CD14-positive monocyte (primary cell): ENCODE measurements around the gene LRR1. TPM values are rescaled to one million over a fixed set of nuclear protein-coding genes. Genes with fewer than 3 reads are reported as not detected.

Source experiments
- DNase-seq, 3 donors: peaks; one replicate each; pipeline ENCODE4 v3.0.0-alpha.2; 2011 to 2022
- H2AFZ ChIP-seq: 2 replicates; pipeline ENCODE4 v1.6.0; 2012; ENCODE audit warnings: mild to moderate bottlenecking, low read depth, low read length, inconsistent platforms; ENCODE audit not compliant: insufficient read depth, poor library complexity, severe bottlenecking
- H3K27ac ChIP-seq, 2 donors: 1 replicate in 1 of 2; 2 replicates in 1 of 2; pipeline ENCODE4 v1.5.1; 2012 to 2013; ENCODE audit warnings: low read length in 2 of 2, control low read depth in 1 of 2, inconsistent platforms in 1 of 2, low read depth in 1 of 2, mild to moderate bottlenecking in 1 of 2
- H3K27me3 ChIP-seq, 2 donors: one replicate each; pipeline versions ENCODE4 v1.6.0 to v1.6.1; 2011 to 2013; ENCODE audit warnings: low read length in 2 of 2; ENCODE audit not compliant: control insufficient read depth in 2 of 2, insufficient read depth in 2 of 2
- H3K36me3 ChIP-seq, 2 donors: replicated peaks in 1 of 2; 1 replicate in 1 of 2; 2 replicates in 1 of 2; pipeline versions ENCODE4 v1.5.1 to v1.6.1; 2012 to 2013; ENCODE audit warnings: low read length in 2 of 2, control low read depth in 1 of 2, inconsistent platforms in 1 of 2, mild to moderate bottlenecking in 1 of 2; ENCODE audit not compliant: insufficient read depth in 2 of 2, control insufficient read depth in 1 of 2
- H3K4me1 ChIP-seq, 2 donors: 1 replicate in 1 of 2; 2 replicates in 1 of 2; pipeline versions ENCODE4 v1.5.1 to v1.6.1; 2012 to 2013; ENCODE audit warnings: low read length in 2 of 2, control low read depth in 1 of 2, inconsistent platforms in 1 of 2, mild to moderate bottlenecking in 1 of 2, moderate library complexity in 1 of 2; ENCODE audit not compliant: insufficient read depth in 2 of 2, control insufficient read depth in 1 of 2
- H3K4me2 ChIP-seq: replicated peaks from 2 replicates; pipeline ENCODE3; 2012; ENCODE audit warnings: low read length, moderate library complexity, mild to moderate bottlenecking; ENCODE audit not compliant: poor library complexity, severe bottlenecking; ENCODE audit errors: extremely low read depth
- H3K4me3 ChIP-seq, 3 experiments: fragments of 200-600 bp in 1 of 3; sonication (generic) in 1 of 3; replicated peaks in 1 of 3; 1 replicate in 2 of 3; 2 replicates in 1 of 3; pipeline ENCODE4 v1.5.1; 2011 to 2013; ENCODE audit warnings: low read length in 3 of 3, mild to moderate bottlenecking in 3 of 3, control low read depth in 2 of 3, low read depth in 2 of 3, inconsistent platforms in 1 of 3, moderate library complexity in 1 of 3
- H3K79me2 ChIP-seq: 2 replicates; pipeline ENCODE4 v1.6.0; 2012; ENCODE audit warnings: mild to moderate bottlenecking, control low read depth, inconsistent platforms, low read length, moderate library complexity; ENCODE audit not compliant: insufficient read depth
- H3K9ac ChIP-seq: 2 replicates; pipeline ENCODE4 v1.6.0; 2017; ENCODE audit warnings: low read length, mild to moderate bottlenecking; ENCODE audit not compliant: insufficient read depth, poor library complexity, severe bottlenecking
- H3K9me3 ChIP-seq, 2 donors: replicated peaks in 1 of 2; 1 replicate in 1 of 2; 2 replicates in 1 of 2; pipeline versions ENCODE4 v1.5.1 to v1.6.1; 2012 to 2013; ENCODE audit warnings: low read length in 2 of 2, control low read depth in 1 of 2; ENCODE audit not compliant: control insufficient read depth in 1 of 2, insufficient read depth in 1 of 2
- H4K20me1 ChIP-seq: 2 replicates; pipeline ENCODE4 v1.6.0; 2012; ENCODE audit warnings: mild to moderate bottlenecking, low read length, control low read depth, moderate library complexity; ENCODE audit not compliant: insufficient read depth
- H3K27ac Mint-ChIP-seq, 7 donors: one replicate each; pipeline ENCODE4 v1.8.0; 2020; ENCODE audit warnings: mild to moderate bottlenecking in 7 of 7, mixed read lengths in 7 of 7, moderate library complexity in 6 of 7, inconsistent platforms in 2 of 7
- H3K27me3 Mint-ChIP-seq, 3 donors: one replicate each; pipeline ENCODE4 v1.8.0; 2021 to 2022; ENCODE audit warnings: low read depth in 3 of 3, mild to moderate bottlenecking in 3 of 3, mixed read lengths in 3 of 3, moderate library complexity in 3 of 3, inconsistent platforms in 1 of 3
- H3K36me3 Mint-ChIP-seq, 2 donors: one replicate each; pipeline ENCODE4 v1.8.0; 2020; ENCODE audit warnings: mixed read lengths in 2 of 2, inconsistent platforms in 1 of 2, mild to moderate bottlenecking in 1 of 2
- H3K4me1 Mint-ChIP-seq: one replicate; pipeline ENCODE4 v1.8.0; 2020; ENCODE audit warnings: mild to moderate bottlenecking, mixed read lengths
- H3K4me3 Mint-ChIP-seq, 2 donors: one replicate each; pipeline ENCODE4 v1.8.0; 2020; ENCODE audit warnings: mild to moderate bottlenecking in 2 of 2, mixed read lengths in 2 of 2, moderate library complexity in 1 of 2
- H3K9me3 Mint-ChIP-seq, 7 donors: one replicate each; pipeline ENCODE4 v1.8.0; 2020 to 2022; ENCODE audit warnings: mixed read lengths in 7 of 7, mild to moderate bottlenecking in 6 of 7, moderate library complexity in 6 of 7, inconsistent platforms in 2 of 7
- CTCF ChIP-seq: fragments of 200-600 bp; IDR thresholded peaks from one replicate; pipeline ENCODE4 v1.8.0; 2022; ENCODE audit warnings: antibody characterized with exemption, mild to moderate bottlenecking
- WGBS: methylation state at CpG from one replicate; pipeline ENCODE4 v1.1.5; 2013; ENCODE audit warnings: missing lambda C conversion rate; ENCODE audit not compliant: insufficient coverage; 5-methylcytosine and 5-hydroxymethylcytosine counted together
- intact Hi-C, 2 donors: fragments of 100-400 bp; cut with micrococcal nuclease; formaldehyde crosslinking; loops; one replicate each; pipeline versions ENCODE4 v1.15.0 to v1.15.1; 2023
- polyA plus RNA-seq, 3 donors: library from polyadenylated mRNA; depleted of rRNA in 1 of 3; unstranded in 2 of 3; stranded (reverse) in 1 of 3; fragments of 300-500 nt in 2 of 3; fragments of >200 nt in 1 of 3; fragmentation: Illumina TruSeq in 2 of 3; gene quantifications; 1 replicate in 2 of 3; 2 replicates in 1 of 3; pipeline ENCODE4 v1.2.3, GENCODE V29; 2012 to 2021

Gene LRR1
- polyA plus RNA-seq, 3 donors: 3.4 to 12.7 (median 10.5) TPM

DNA sequence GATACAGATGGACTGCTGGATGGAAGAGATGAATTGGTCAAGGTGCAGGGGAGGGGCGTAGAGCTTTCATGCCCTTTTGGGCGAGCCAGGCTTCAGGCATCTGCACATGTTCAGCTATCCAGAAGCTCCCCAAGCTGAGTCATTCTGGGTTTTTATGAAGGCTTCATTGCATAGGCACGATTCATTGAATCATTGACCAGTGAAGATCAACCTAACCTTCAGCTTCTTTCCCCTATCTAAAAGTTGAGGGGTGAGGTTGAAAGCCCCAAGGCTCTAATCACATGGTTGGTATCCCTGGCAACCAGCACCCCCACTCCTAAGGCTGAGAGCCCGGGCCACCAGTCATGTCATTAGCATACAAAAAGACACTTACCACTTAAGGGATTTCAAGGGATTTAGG lies 48.9 kb upstream of the LRR1 start:
- Histone ChIP-seq H3K9ac (no peak overlapping the region), H3K27me3 (no peaks in the 10 kb centered on the region), H3K4me2 (no peak overlapping the region), H4K20me1 (no peaks in the 10 kb centered on the region), H3K9me3 (no peaks in the 10 kb centered on the region), H3K4me3 (no peak overlapping the region), H3K4me1 (no peaks in the 10 kb centered on the region), H3K36me3 (no peaks in the 10 kb centered on the region), H3K27ac (no peak overlapping the region), H2AFZ (no peak overlapping the region), H3K79me2 (no peaks in the 10 kb centered on the region)
- Mint-ChIP-seq H3K36me3 (no peaks in the 10 kb centered on the region), H3K9me3 (peaks cover 0 to 9% (median 0%) of the 10 kb centered on the region in 7 donors), H3K27me3 (peaks cover 0 to 6% (median 5%) of the 10 kb centered on the region in 3 donors), H3K4me3 (no peak overlapping the region), H3K27ac (peak overlapping the region in 1 of 7 donors; percentile 50), H3K4me1 (no peaks in the 10 kb centered on the region)
- intact Hi-C loops: no loop called here
- WGBS: 90% methylated on average over 2 of the region's 4 CpGs
- TF ChIP-seq CTCF: no peak
- no peak for DNase-seq

- no peak for TF ChIP-seq CTCF
- H3K27me3 ChIP-seq: no peaks in the 10 kb centered on the region
- no peaks in the 10 kb centered on the region for H3K9me3 ChIP-seq
- Mint-ChIP-seq H3K4me3 (no peak overlapping the region), H3K4me1 (no peaks in the 10 kb centered on the region), H3K9me3 (peaks cover 0 to 9% (median 0%) of the 10 kb centered on the region in 7 donors), H3K36me3 (no peaks in the 10 kb centered on the region), H3K27me3 (peaks cover 0 to 6% (median 2%) of the 10 kb centered on the region in 3 donors), H3K27ac (no peak overlapping the region)
- H3K36me3 ChIP-seq: no peaks in the 10 kb centered on the region
- no peak overlapping the region for H3K27ac ChIP-seq
- intact Hi-C loops: no loop called here
- H3K9ac ChIP-seq: no peak overlapping the region
- no peaks in the 10 kb centered on the region for H3K79me2 ChIP-seq
- DNase-seq: no peak
- H3K4me2 ChIP-seq: no peak overlapping the region
- H3K4me1 ChIP-seq: no peaks in the 10 kb centered on the region
- no peak overlapping the region for H3K4me3 ChIP-seq
- H2AFZ ChIP-seq: no peak overlapping the region
- no peaks in the 10 kb centered on the region for H4K20me1 ChIP-seq
- WGBS: no CpG with 5 or more reads among the region's 5 CpGs
Measured at GRCh38 chr14:49550286-49551184, 48.2 kb upstream of the LRR1 start.
